GM12878 (cell line): ENCODE data around the gene ARMC2. TPM values are rescaled to one million over a fixed set of nuclear protein-coding genes. Genes with fewer than 3 reads are reported as not detected.

Source experiments
- ATAC-seq: fragments of 200-7000 bp; cut with Tn5 transposase; 3 replicates; pipeline ENCODE4 v1.9.1; 2020; ENCODE audit warnings: mild to moderate bottlenecking, moderate library complexity
- BruUV-seq: library from RNA; stranded (reverse); fragments of 400-500 nt; replicated peaks from 2 replicates; lab custom pipeline; 2021; lab: Mats Ljungman, UMichigan
- CTCF ChIA-PET: fragments of 300-600 bp; sonication (Branson Sonifier 250); formaldehyde crosslinking; extraction: SDS; loops from one replicate; lab custom pipeline; 2021; ENCODE audit warnings: inconsistent platforms; lab: Yijun Ruan, JAX
- POLR2A ChIA-PET: fragments of 350-600 bp; formaldehyde crosslinking; extraction: SDS; loops from one replicate; lab custom pipeline; 2021; ENCODE audit warnings: inconsistent platforms; lab: Charles Lee
- RAD21 ChIA-PET: fragments of 300-600 bp; sonication (Branson Sonifier 250); formaldehyde crosslinking; loops from one replicate; lab custom pipeline; 2023; ENCODE audit warnings: antibody characterized with exemption; ENCODE audit not compliant: unreplicated experiment; lab: Charles Lee
- SMC1A ChIA-PET: fragments of 300-600 bp; sonication (Branson Sonifier 250); formaldehyde crosslinking; loops from one replicate; lab custom pipeline; 2023; ENCODE audit not compliant: unreplicated experiment, uncharacterized antibody; lab: Charles Lee
- DNase-seq: peaks from one replicate; pipeline ENCODE4 v3.0.0-alpha.2; 2011; ENCODE audit warnings: low read depth, low spot score
- FAIRE-seq: peaks from 3 replicates; lab custom pipeline; 2011; peaks lifted over from hg19 to GRCh38; lab: Jason Lieb, UNC
- H2AFZ ChIP-seq: 2 replicates; pipeline ENCODE4 v1.6.0; 2011; ENCODE audit warnings: low read depth, low read length, control low read depth; ENCODE audit not compliant: control insufficient read depth
- H3K27ac ChIP-seq: 2 replicates; pipeline ENCODE4 v1.5.1; 2011; ENCODE audit warnings: control low read depth; ENCODE audit not compliant: control insufficient read depth, insufficient read depth
- H3K27me3 ChIP-seq, 2 experiments: replicated peaks in 1 of 2; 2 replicates each; pipeline versions ENCODE4 v1.6.0 to v1.6.1; 2011; ENCODE audit warnings: low read length in 1 of 2; ENCODE audit not compliant: control insufficient read depth in 2 of 2, insufficient read depth in 2 of 2
- H3K36me3 ChIP-seq, 2 experiments: 2 replicates each; pipeline ENCODE4 v1.5.1; 2011; ENCODE audit warnings: low read length in 1 of 2; ENCODE audit not compliant: control insufficient read depth in 2 of 2, insufficient read depth in 2 of 2
- H3K4me1 ChIP-seq: 2 replicates; pipeline ENCODE4 v1.6.1; 2011; ENCODE audit warnings: mild to moderate bottlenecking, low read length, moderate library complexity, mixed read lengths; ENCODE audit not compliant: control insufficient read depth, insufficient read depth
- H3K4me2 ChIP-seq: 2 replicates; pipeline ENCODE4 v1.6.0; 2011; ENCODE audit warnings: control low read depth; ENCODE audit not compliant: control insufficient read depth, insufficient read depth
- H3K4me3 ChIP-seq: fragments of 200-600 bp; sonication (generic); 2 replicates; pipeline ENCODE4 v1.5.1; 2016
- H3K79me2 ChIP-seq: 2 replicates; pipeline ENCODE4 v1.6.0; 2011; ENCODE audit warnings: low read length; ENCODE audit not compliant: control insufficient read depth, insufficient read depth
- H3K9ac ChIP-seq: 2 replicates; pipeline ENCODE4 v1.8.0; 2011; ENCODE audit warnings: low read length, control low read depth, mixed read lengths; ENCODE audit not compliant: control insufficient read depth, insufficient read depth
- H3K9me3 ChIP-seq: replicated peaks from 3 replicates; pipeline ENCODE4 v1.5.1; 2011; ENCODE audit warnings: mild to moderate bottlenecking, low read length; ENCODE audit not compliant: control insufficient read depth, insufficient read depth
- H4K20me1 ChIP-seq: 2 replicates; pipeline ENCODE4 v1.6.0; 2011; ENCODE audit not compliant: control insufficient read depth, insufficient read depth
- CBFB ChIP-seq: IDR thresholded peaks from 2 replicates; pipeline ENCODE4 v1.6.1; 2016; ENCODE audit warnings: antibody characterized with exemption, low read depth
- CUX1 ChIP-seq: IDR thresholded peaks from 2 replicates; pipeline ENCODE4 v1.6.1; 2012; ENCODE audit warnings: improper control_type of control experiment, low read depth, low read length; ENCODE audit not compliant: insufficient replicate concordance
- HCFC1 ChIP-seq: fragments of 150-350 bp; IDR thresholded peaks from 2 replicates; pipeline ENCODE4 v1.6.1; 2014; ENCODE audit warnings: low read length
- IKZF2 ChIP-seq, 2 experiments: fragments of 450-650 bp; IDR thresholded peaks; 2 replicates each; pipeline ENCODE4 v1.6.1; 2017; ENCODE audit warnings: mild to moderate bottlenecking in 2 of 2, moderate library complexity in 2 of 2
- MTA2 ChIP-seq: fragments of 450-650 bp; IDR thresholded peaks from 2 replicates; pipeline ENCODE4 v1.6.1; 2016; ENCODE audit warnings: low read depth, mild to moderate bottlenecking, moderate library complexity
- MYB ChIP-seq: fragments of 150-350 bp; IDR thresholded peaks from 2 replicates; pipeline ENCODE4 v1.6.1; 2014; ENCODE audit warnings: mild to moderate bottlenecking, low read depth, low read length, borderline replicate concordance
- NFXL1 ChIP-seq: fragments of 450-650 bp; IDR thresholded peaks from 2 replicates; pipeline ENCODE4 v1.6.1; 2017; ENCODE audit warnings: antibody characterized with exemption, mild to moderate bottlenecking, borderline replicate concordance
- SIN3A ChIP-seq: IDR thresholded peaks from 2 replicates; pipeline ENCODE4 v1.6.1; 2012; ENCODE audit warnings: low read depth, low read length, improper control_type of control experiment
- STAT1 ChIP-seq: fragments of 450-650 bp; conservative IDR thresholded peaks from 2 replicates; pipeline ENCODE4 v1.6.1; 2014; ENCODE audit warnings: antibody characterized with exemption, mild to moderate bottlenecking
- SUPT20H ChIP-seq: IDR thresholded peaks from 2 replicates; pipeline ENCODE4 v1.6.1; 2011; ENCODE audit warnings: low read depth, mild to moderate bottlenecking, low read length, moderate library complexity, borderline replicate concordance; ENCODE audit not compliant: control insufficient read depth
- TCF7 ChIP-seq: IDR thresholded peaks from 2 replicates; pipeline ENCODE4 v1.6.1; 2014; ENCODE audit warnings: antibody characterized with exemption, borderline replicate concordance
- ZNF384 ChIP-seq: IDR thresholded peaks from 2 replicates; pipeline ENCODE4 v1.6.1; 2012; ENCODE audit warnings: low read depth, mild to moderate bottlenecking, low read length, improper control_type of control experiment, borderline replicate concordance
- ZNF622 ChIP-seq: fragments of 450-650 bp; IDR thresholded peaks from 2 replicates; pipeline ENCODE4 v1.6.1; 2017; ENCODE audit warnings: mild to moderate bottlenecking, inconsistent platforms
- WGBS: methylation state at CpG from one replicate; pipeline ENCODE4 v1.1.6; 2016; ENCODE audit warnings: low lambda C conversion rate; ENCODE audit not compliant: insufficient replicate concordance, insufficient coverage; ENCODE audit errors: missing lambda C conversion rate; 5-methylcytosine and 5-hydroxymethylcytosine counted together
- in situ Hi-C: fragments of 300-500 bp; cut with MboI; formaldehyde crosslinking; loops from 9 replicates; pipeline ENCODE4 v1.14.3; 2018; ENCODE audit warnings: mixed read lengths
- intact Hi-C: fragments of 100-400 bp; cut with micrococcal nuclease; formaldehyde crosslinking; loops from one replicate; pipeline ENCODE4 v1.14.2; 2022; ENCODE audit not compliant: unreplicated experiment
- polyA plus RNA-seq, 11 experiments: library from polyadenylated mRNA; depleted of rRNA in 4 of 11; unstranded in 6 of 11; stranded (reverse) in 5 of 11; fragments of >200 nt; fragmentation: Nextera tagmentation in 4 of 11; fragmentation: Illumina TruSeq in 1 of 11; extraction: Ambion mirVana in 4 of 11; extraction: Trizol in 1 of 11; gene quantifications; 1 replicate in 1 of 11; 2 replicates in 10 of 11; pipeline versions ENCODE4 v1.2.1 to v1.2.3, GENCODE V29; 2011 to 2016; ENCODE audit warnings: inconsistent platforms in 2 of 11, missing spikeins in 2 of 11, low read depth in 1 of 11
- total RNA-seq, 4 experiments: library from RNA; depleted of rRNA in 3 of 4; stranded (reverse); fragments of >200 nt in 3 of 4; fragmentation: Illumina TruSeq in 1 of 4; extraction: Trizol in 1 of 4; gene quantifications; 2 replicates each; pipeline versions ENCODE4 v1.2.1 to v1.2.3, GENCODE V29; 2013 to 2021

The ARMC2 gene
- total and polyA plus RNA-seq, 10 of the 15 experiments (the other 5 are each of a cell fraction or from before 2014, with no cell fraction given): 0.06 to 0.33 (median 0.21) TPM; not detected in 5

DNA sequence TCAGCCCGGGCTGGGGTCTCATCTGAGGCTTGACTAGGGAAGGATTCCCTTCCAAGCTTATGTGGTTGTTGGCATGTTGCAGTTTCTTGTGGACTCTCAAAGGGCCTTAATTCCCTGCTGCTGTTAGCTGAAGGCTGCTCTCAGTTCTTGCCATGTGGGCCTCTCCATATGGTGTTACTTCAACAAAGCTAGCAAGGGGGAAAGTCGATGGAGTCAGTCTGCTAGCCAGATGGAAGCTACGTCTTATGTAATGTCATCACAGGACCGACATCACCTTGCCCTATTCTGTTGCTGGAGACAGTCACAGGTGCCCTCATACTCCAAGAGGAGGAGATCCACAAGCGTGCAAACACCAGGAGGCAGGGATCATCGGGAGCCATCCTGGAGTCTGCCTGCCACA, 43.3 kb upstream of the ARMC2 start:
- FAIRE-seq (no peak), DNase-seq (no peak), ATAC-seq (no peak)
- Histone ChIP-seq H3K4me1 (peaks cover 12% of the 10 kb centered on the region), H3K27me3 (0 out of 4 replicates have a peak, but pooled peaks cover 0 to 3% of the 10 kb centered on the region in 2 experiments), H3K4me2 (no peak overlapping the region), H3K79me2 (no peaks in the 10 kb centered on the region), H3K9ac (no peak overlapping the region), H3K27ac (no peak overlapping the region), H2AFZ (no peak overlapping the region), H3K9me3 (no peaks in the 10 kb centered on the region), H4K20me1 (no peaks in the 10 kb centered on the region), H3K36me3 (no peaks in the 10 kb centered on the region), H3K4me3 (no peak overlapping the region)
- ChIA-PET POLR2A (no interaction called here), RAD21 (no interaction called here), CTCF (interaction anchor here (1.4 kb wide), 1 partner anchor 21 kb away, joined by 3 read pairs; no protein-coding TSS in a partner anchor), SMC1A (no interaction called here)
- in situ Hi-C loops (no loop called here), intact Hi-C loops (no loop called here)
- TF ChIP-seq IKZF2 (IDR thresholded peaks at IDR 0.05) (no peak), TCF7 (no peak), STAT1 (no peak), MTA2 (no peak), SUPT20H (no peak), CUX1 (no peak), CBFB (no peak), SIN3A (no peak), ZNF622 (no peak), MYB (no peak), ZNF384 (no peak), NFXL1 (no peak), HCFC1 (no peak)
- no TSS peak for BruUV-seq
- WGBS: 77% methylated on average over 6 of the region's 6 CpGs
